CD1c-positive myeloid dendritic cell (primary cell): ENCODE data around the gene PTEN.

Experiments
- DNase-seq: peaks from one replicate; pipeline ENCODE4 v3.0.0-alpha.2; 2016; ENCODE audit errors: extremely low spot score

The PTEN gene

GRCh38 chr10:87976101-87976743 is 112.8 kb downstream of the PTEN start:
- DNase-seq: no peak

DNA sequence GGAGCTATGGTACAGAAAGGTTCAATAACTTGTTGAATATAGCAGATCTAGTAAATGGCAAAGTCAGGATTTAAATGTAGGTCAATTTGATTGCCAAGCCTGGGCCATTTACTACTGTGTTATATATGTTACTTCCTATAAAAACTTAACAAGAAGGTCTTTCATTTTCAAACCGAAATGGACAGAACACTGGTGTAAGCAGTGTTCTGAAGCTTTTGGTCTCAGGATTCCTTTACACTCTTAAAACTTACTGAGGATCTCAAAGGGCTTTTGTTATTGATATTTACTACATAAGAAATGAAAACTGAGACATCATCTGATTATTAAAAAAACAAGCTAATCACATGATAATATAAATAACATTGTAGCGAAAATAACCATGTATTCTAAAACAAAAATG is 114.7 kb downstream of the PTEN start:
- no peak for DNase-seq

DNA sequence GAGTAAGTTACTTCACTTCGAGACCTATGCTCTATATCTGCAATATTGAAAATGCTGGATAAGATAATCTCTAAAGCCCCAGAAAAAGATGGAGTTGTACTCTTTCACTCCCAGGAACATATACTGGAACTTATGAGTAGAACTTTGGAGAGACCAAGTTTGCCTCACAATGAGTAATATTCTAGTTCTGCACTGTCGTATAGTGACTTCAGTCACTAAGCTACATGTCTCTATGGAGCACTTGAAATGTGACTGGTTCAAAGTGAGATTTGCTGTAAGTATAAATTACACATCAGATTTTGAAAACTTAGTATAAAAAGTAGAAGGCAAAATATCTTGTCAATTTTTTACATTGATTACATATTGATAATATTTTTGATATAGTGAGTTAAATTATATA is 116.4 kb downstream of the PTEN start:
- DNase-seq: no peak

- no peak for DNase-seq
Observed at GRCh38 chr10:87983716-87984115, 120.3 kb downstream of the PTEN start.

DNA sequence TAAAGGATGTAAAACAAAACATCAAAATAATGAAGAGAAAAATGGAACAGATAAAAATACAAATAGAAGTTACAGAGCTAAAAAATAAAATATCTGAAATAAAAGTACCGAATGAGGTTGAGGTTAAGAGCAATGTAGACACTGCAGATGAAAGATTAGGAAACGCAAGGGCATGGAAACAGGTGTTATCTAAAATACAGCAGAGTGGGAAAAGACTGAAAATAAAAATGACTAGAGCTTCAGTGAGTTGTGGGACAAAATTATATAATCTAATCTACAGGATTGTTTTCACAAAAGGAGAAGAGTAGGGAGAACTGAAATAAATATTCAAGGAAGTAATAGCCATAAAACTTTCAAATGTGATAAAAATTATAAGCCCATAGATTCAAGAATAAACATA is 123.8 kb downstream of the PTEN start:
- no peak for DNase-seq

- DNase-seq: no peak
Observed at GRCh38 chr10:87991946-87992345, 128.5 kb downstream of the PTEN start.

DNA sequence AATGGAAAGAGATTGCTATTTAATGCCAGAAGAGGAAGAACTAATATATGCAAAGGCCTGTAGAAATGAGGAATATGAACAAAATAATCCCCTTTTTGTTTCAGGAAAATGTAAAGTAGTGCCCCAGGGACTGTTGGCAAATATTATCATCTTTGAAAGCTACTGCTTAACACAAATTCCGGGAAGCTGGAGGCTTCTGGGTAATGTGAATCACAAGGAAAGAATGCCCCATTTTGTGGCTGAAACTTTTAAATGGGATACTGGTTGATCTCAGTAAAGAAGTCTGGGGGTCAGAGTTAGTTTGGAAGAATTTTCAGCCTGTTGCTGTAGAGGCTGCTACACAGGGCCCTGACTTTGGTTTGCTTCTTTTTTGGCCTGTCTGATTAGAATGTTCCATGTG is 141.0 kb downstream of the PTEN start:
- no peak for DNase-seq

- DNase-seq: no peak
Observed at GRCh38 chr10:88006261-88006660, 142.8 kb downstream of the PTEN start.

- no peak for DNase-seq
Observed at GRCh38 chr10:88008866-88009470, 145.5 kb downstream of the PTEN start.

DNA sequence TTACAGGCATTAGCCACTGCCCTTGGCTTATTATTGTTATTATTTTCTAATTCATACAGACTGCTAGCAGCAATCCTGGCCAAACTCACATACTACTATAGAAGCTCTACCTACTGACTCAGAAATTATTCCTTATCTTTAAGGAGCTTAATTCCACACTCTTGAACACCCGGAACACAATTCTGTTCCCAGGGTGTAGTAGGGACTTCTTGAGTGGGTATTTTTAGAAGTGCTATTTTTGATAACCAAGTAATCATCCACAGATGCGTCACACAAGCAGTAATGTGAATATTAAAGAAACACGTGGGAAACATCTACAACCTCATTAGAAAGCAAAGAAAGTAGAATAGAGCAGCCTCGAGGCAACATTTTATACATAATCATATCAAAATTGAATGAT is 149.2 kb downstream of the PTEN start:
- no peak for DNase-seq

- DNase-seq: no peak
Observed at GRCh38 chr10:88017781-88018180, 154.4 kb downstream of the PTEN start.

DNA sequence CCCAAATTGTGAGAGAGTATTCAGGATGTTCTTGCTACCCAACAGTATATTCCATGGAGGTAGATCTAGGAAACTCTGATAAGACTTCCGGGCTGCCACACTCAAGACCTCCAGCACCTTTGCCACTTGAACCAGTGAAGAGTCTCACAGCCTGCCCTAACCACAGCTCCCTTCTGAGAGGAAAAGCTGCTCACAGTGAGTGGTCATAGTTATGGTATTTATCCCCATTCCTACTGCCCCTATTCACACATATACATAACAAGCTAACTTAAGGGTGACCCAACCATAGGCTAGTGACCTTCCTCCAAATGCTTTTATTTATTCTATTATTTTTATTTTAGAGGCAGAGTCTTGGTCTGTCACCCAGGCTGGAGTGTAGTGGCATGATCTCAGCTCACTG is 156.3 kb downstream of the PTEN start:
- no peak for DNase-seq
